MM.1S (cell line): ENCODE measurements around the gene LIPH.

Experiments used
- DNase-seq: peaks from one replicate; pipeline ENCODE4 v3.0.0-alpha.2; 2015
- H2AFZ ChIP-seq: fragments of 300-600 bp; sonication (generic); 2 replicates; pipeline ENCODE4 v1.6.0; 2016; ENCODE audit warnings: antibody characterized with exemption, low read length
- H3F3A ChIP-seq: fragments of 300-600 bp; sonication (generic); 2 replicates; pipeline ENCODE4 v1.6.1; 2016; ENCODE audit warnings: mild to moderate bottlenecking, antibody characterized with exemption, low read length, moderate library complexity, mixed read lengths; ENCODE audit not compliant: insufficient read depth
- H3K27ac ChIP-seq: fragments of 300-600 bp; sonication (generic); 2 replicates; pipeline ENCODE4 v1.5.1; 2016; ENCODE audit warnings: mild to moderate bottlenecking, low read length
- H3K27me3 ChIP-seq: fragments of 300-600 bp; sonication (generic); replicated peaks from 2 replicates; pipeline ENCODE4 v1.6.0; 2016; ENCODE audit warnings: low read length; ENCODE audit not compliant: insufficient read depth
- H3K36me3 ChIP-seq: fragments of 300-600 bp; sonication (generic); replicated peaks from 2 replicates; pipeline ENCODE4 v1.6.1; 2016; ENCODE audit warnings: mild to moderate bottlenecking, low read length, mixed read lengths; ENCODE audit not compliant: insufficient read depth
- H3K4me1 ChIP-seq: fragments of 300-600 bp; sonication (generic); 2 replicates; pipeline ENCODE4 v1.6.1; 2016; ENCODE audit warnings: low read length, mixed read lengths
- H3K4me2 ChIP-seq: fragments of 300-600 bp; sonication (generic); 2 replicates; pipeline ENCODE4 v1.6.0; 2016; ENCODE audit warnings: low read depth, low read length
- H3K4me3 ChIP-seq: fragments of 300-600 bp; sonication (generic); 2 replicates; pipeline ENCODE4 v1.5.1; 2016; ENCODE audit warnings: low read length, mixed read lengths
- H3K79me2 ChIP-seq: fragments of 300-600 bp; sonication (generic); 2 replicates; pipeline ENCODE4 v1.6.1; 2016; ENCODE audit warnings: mixed run types, low read length, mixed read lengths
- H3K9ac ChIP-seq: fragments of 300-600 bp; sonication (generic); 2 replicates; pipeline ENCODE4 v1.6.1; 2016; ENCODE audit warnings: low read length, mixed read lengths
- H3K9me2 ChIP-seq: fragments of 300-600 bp; sonication (generic); replicated peaks from 2 replicates; pipeline ENCODE4 v1.6.1; 2016; ENCODE audit warnings: mild to moderate bottlenecking, low read length, mixed read lengths; ENCODE audit not compliant: insufficient read depth
- H3K9me3 ChIP-seq: fragments of 300-600 bp; sonication (generic); replicated peaks from 2 replicates; pipeline ENCODE4 v1.6.1; 2016; ENCODE audit warnings: mild to moderate bottlenecking, low read length, mixed read lengths; ENCODE audit not compliant: insufficient read depth
- H4K20me1 ChIP-seq: fragments of 300-600 bp; sonication (generic); 2 replicates; pipeline ENCODE4 v1.6.1; 2016; ENCODE audit warnings: mild to moderate bottlenecking, low read length, moderate library complexity, mixed read lengths; ENCODE audit not compliant: insufficient read depth
- CTCF ChIP-seq: fragments of 300-600 bp; sonication (generic); IDR thresholded peaks from 2 replicates; pipeline ENCODE4 v1.5.1; 2016; ENCODE audit warnings: antibody characterized with exemption, low read length, mixed read lengths
- EZH2 ChIP-seq: fragments of 300-600 bp; sonication (generic); optimal IDR thresholded peaks from 2 replicates; pipeline ENCODE3; 2017; ENCODE audit warnings: low read depth, mild to moderate bottlenecking, antibody characterized with exemption, low read length, mixed read lengths
- EZH2phosphoT487 ChIP-seq: fragments of 300-600 bp; sonication (generic); IDR thresholded peaks from 2 replicates; pipeline ENCODE4 v1.6.1; 2018; ENCODE audit warnings: antibody characterized with exemption, low read length

Gene LIPH

DNA sequence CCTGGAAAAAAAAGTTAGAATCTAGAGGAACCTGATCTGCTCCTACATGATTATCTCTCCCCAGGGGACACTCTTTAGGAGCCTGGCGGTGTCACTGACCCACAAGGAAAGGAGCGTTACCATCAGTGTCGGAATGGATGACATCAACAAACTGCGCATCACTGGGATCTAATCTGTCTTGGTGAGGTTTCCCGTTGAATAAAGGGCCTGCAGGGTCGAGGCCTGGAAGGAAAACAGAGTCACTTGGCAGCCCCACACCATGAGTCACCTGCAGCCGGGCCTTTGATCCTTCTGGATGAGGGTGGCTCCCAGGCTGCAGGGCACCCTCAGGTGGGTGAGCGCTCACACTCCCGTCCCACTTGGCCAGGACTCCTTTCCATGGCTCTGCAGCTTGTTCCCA lies 25.0 kb downstream of the LIPH start:
- H3K27me3 ChIP-seq, result no peaks in the 10 kb centered on the region
- no peaks in the 10 kb centered on the region for H3F3A ChIP-seq
- no peak for TF ChIP-seq CTCF
- TF ChIP-seq EZH2phosphoT487, result no peak
- no peak for TF ChIP-seq EZH2
- H3K4me3 ChIP-seq, result no peak overlapping the region
- no peaks in the 10 kb centered on the region for H3K9me3 ChIP-seq
- H3K36me3 ChIP-seq, result no peaks in the 10 kb centered on the region
- DNase-seq, result no peak
- H2AFZ ChIP-seq, result no peak overlapping the region
- no peak overlapping the region for H3K4me2 ChIP-seq
- no peaks in the 10 kb centered on the region for H3K79me2 ChIP-seq
- H3K9me2 ChIP-seq, result no peaks in the 10 kb centered on the region
- H3K9ac ChIP-seq, result no peak overlapping the region
- H3K4me1 ChIP-seq, result no peaks in the 10 kb centered on the region
- no peaks in the 10 kb centered on the region for H4K20me1 ChIP-seq
- no peak overlapping the region for H3K27ac ChIP-seq

- no peaks in the 10 kb centered on the region for H3K9me2 ChIP-seq
- no peaks in the 10 kb centered on the region for H3K36me3 ChIP-seq
- H4K20me1 ChIP-seq, result no peaks in the 10 kb centered on the region
- H3K27ac ChIP-seq, result no peak overlapping the region
- no peak for DNase-seq
- H3K9me3 ChIP-seq, result no peaks in the 10 kb centered on the region
- no peak overlapping the region for H3K9ac ChIP-seq
- H3K4me2 ChIP-seq, result no peak overlapping the region
- H3F3A ChIP-seq, result no peaks in the 10 kb centered on the region
- H3K4me3 ChIP-seq, result no peak overlapping the region
- H3K4me1 ChIP-seq, result no peaks in the 10 kb centered on the region
- no peak for TF ChIP-seq CTCF
- no peak for TF ChIP-seq EZH2phosphoT487
- no peak for TF ChIP-seq EZH2
- no peaks in the 10 kb centered on the region for H3K27me3 ChIP-seq
- H3K79me2 ChIP-seq, result no peaks in the 10 kb centered on the region
- H2AFZ ChIP-seq, result no peak overlapping the region
Observed at GRCh38 chr3:185526349-185526951, 25.9 kb downstream of the LIPH start.

GRCh38 chr3:185521349-185522138 lies 30.8 kb downstream of the LIPH start:
- H3K4me1 ChIP-seq, result peaks cover 15% of the 10 kb centered on the region
- no peaks in the 10 kb centered on the region for H3K27me3 ChIP-seq
- H3K4me3 ChIP-seq, result no peak overlapping the region
- no peaks in the 10 kb centered on the region for H3K9me2 ChIP-seq
- no peaks in the 10 kb centered on the region for H3F3A ChIP-seq
- no peak overlapping the region for H3K9ac ChIP-seq
- no peak for DNase-seq
- no peak for TF ChIP-seq EZH2
- TF ChIP-seq CTCF, result no peak
- TF ChIP-seq EZH2phosphoT487, result no peak
- no peaks in the 10 kb centered on the region for H3K79me2 ChIP-seq
- no peaks in the 10 kb centered on the region for H3K9me3 ChIP-seq
- H3K4me2 ChIP-seq, result no peak overlapping the region
- no peaks in the 10 kb centered on the region for H3K36me3 ChIP-seq
- no peak overlapping the region for H2AFZ ChIP-seq
- H4K20me1 ChIP-seq, result no peaks in the 10 kb centered on the region
- no peak overlapping the region for H3K27ac ChIP-seq
